ENCODE data around the gene GPR62.

Gene GPR62

GRCh38 chr3:51974277-51974962 is 19.2 kb downstream of the GPR62 start:
- TF ChIP-seq CTCF (IDR thresholded peaks at IDR 0.05; ENCODE audit: borderline replicate concordance, insufficient read depth, low read depth, low read length) = no peak
- H3K4me3 ChIP-seq (ENCODE audit: low read depth, low read length) = peak overlapping the region; percentile 94

GRCh38 chr3:51974963-51975851 is 20.0 kb downstream of the GPR62 start, which contains the start of gene ABHD14A:
Gene ABHD14A, plus strand, starts transcription at chr3:51975064. Its CDS starts 72 bp downstream, at chr3:51975136.
- no peak for TF ChIP-seq CTCF (IDR thresholded peaks at IDR 0.05; ENCODE audit: borderline replicate concordance, insufficient read depth, low read depth, low read length)
- peak within 1 kb of the TSS; percentile 94 for H3K4me3 ChIP-seq (ENCODE audit: low read depth, low read length)

- H3K4me3 ChIP-seq (ENCODE audit: low read depth, low read length) = peak overlapping the region; percentile 94
- TF ChIP-seq CTCF (IDR thresholded peaks at IDR 0.05; ENCODE audit: borderline replicate concordance, insufficient read depth, low read depth, low read length) = no peak
Observed at GRCh38 chr3:51975852-51976549, 20.8 kb downstream of the GPR62 start.

GRCh38 chr3:51977446-51978142 is 22.4 kb downstream of the GPR62 start:
- no peak for TF ChIP-seq CTCF (IDR thresholded peaks at IDR 0.05; ENCODE audit: borderline replicate concordance, insufficient read depth, low read depth, low read length)
- H3K4me3 ChIP-seq (ENCODE audit: low read depth, low read length) = no peak overlapping the region

- H3K4me3 ChIP-seq (ENCODE audit: low read depth, low read length) = no peak overlapping the region
- no peak for TF ChIP-seq CTCF (IDR thresholded peaks at IDR 0.05; ENCODE audit: borderline replicate concordance, insufficient read depth, low read depth, low read length)
Observed at GRCh38 chr3:51978143-51978502, 22.9 kb downstream of the GPR62 start.

GRCh38 chr3:51980253-51980652 is 25.1 kb downstream of the GPR62 start:
- no peak for TF ChIP-seq CTCF (IDR thresholded peaks at IDR 0.05; ENCODE audit: borderline replicate concordance, insufficient read depth, low read depth, low read length)
- H3K4me3 ChIP-seq (ENCODE audit: low read depth, low read length) = no peak overlapping the region
